ENCODE measurements around the gene NFASC.

DNA sequence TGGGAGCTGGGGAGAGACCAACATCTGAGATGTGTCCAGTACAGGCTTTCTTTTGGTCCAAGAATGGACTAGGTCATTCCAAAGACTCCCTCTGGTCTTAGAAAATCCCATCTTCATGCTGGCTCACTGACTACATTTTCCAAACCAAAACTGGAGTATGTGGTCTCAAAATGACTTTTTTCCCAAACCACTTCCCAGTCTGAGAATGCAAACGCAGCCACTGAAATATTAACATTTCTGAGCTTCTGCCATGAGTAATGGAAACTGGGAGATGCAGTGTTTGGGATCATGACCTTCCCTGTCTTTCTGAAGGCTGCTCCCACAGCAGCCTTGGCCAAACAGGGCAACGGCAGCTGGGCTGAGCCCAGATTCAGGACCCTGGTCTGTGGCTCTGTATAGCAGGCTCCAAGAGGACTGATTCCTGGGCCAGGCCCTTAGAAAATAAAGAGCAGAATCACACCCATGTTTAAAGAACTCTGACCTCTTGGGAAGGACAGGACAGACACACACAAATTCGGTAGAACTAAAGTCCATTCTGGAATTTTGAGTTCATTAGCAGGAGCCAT, 110.3 kb downstream of the NFASC start:
- no peak for TF ChIP-seq ZNF184 (tag by site-specific recombination; IDR thresholded peaks at IDR 0.05)
- TF ChIP-seq, protein P1, sequence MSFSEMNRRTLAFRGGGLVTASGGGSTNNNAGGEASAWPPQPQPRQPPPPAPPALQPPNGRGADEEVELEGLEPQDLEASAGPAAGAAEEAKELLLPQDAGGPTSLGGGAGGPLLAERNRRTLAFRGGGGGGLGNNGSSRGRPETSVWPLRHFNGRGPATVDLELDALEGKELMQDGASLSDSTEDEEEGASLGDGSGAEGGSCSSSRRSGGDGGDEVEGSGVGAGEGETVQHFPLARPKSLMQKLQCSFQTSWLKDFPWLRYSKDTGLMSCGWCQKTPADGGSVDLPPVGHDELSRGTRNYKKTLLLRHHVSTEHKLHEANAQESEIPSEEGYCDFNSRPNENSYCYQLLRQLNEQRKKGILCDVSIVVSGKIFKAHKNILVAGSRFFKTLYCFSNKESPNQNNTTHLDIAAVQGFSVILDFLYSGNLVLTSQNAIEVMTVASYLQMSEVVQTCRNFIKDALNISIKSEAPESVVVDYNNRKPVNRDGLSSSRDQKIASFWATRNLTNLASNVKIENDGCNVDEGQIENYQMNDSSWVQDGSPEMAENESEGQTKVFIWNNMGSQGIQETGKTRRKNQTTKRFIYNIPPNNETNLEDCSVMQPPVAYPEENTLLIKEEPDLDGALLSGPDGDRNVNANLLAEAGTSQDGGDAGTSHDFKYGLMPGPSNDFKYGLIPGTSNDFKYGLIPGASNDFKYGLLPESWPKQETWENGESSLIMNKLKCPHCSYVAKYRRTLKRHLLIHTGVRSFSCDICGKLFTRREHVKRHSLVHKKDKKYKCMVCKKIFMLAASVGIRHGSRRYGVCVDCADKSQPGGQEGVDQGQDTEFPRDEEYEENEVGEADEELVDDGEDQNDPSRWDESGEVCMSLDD (tag by site-specific recombination; IDR thresholded peaks at IDR 0.05) = no peak
- TF ChIP-seq OVOL3 (tag by site-specific recombination; IDR thresholded peaks at IDR 0.05) = no peak
- no peak for TF ChIP-seq ZNF555 (tag by site-specific recombination; conservative IDR thresholded peaks at IDR 0.05)
- TF ChIP-seq, protein P2, sequence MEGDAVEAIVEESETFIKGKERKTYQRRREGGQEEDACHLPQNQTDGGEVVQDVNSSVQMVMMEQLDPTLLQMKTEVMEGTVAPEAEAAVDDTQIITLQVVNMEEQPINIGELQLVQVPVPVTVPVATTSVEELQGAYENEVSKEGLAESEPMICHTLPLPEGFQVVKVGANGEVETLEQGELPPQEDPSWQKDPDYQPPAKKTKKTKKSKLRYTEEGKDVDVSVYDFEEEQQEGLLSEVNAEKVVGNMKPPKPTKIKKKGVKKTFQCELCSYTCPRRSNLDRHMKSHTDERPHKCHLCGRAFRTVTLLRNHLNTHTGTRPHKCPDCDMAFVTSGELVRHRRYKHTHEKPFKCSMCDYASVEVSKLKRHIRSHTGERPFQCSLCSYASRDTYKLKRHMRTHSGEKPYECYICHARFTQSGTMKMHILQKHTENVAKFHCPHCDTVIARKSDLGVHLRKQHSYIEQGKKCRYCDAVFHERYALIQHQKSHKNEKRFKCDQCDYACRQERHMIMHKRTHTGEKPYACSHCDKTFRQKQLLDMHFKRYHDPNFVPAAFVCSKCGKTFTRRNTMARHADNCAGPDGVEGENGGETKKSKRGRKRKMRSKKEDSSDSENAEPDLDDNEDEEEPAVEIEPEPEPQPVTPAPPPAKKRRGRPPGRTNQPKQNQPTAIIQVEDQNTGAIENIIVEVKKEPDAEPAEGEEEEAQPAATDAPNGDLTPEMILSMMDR (tag by site-specific recombination; IDR thresholded peaks at IDR 0.05) = no peak
- TF ChIP-seq ZBTB1 (tag by site-specific recombination; IDR thresholded peaks at IDR 0.05) = no peak
- no peak for TF ChIP-seq ZNF121 (tag by site-specific recombination; IDR thresholded peaks at IDR 0.05)
- no peak for TF ChIP-seq ZIC2 (tag by site-specific recombination; IDR thresholded peaks at IDR 0.05)
- no peak for TF ChIP-seq SP3 (tag by site-specific recombination; IDR thresholded peaks at IDR 0.05)
- TF ChIP-seq, protein P3, sequence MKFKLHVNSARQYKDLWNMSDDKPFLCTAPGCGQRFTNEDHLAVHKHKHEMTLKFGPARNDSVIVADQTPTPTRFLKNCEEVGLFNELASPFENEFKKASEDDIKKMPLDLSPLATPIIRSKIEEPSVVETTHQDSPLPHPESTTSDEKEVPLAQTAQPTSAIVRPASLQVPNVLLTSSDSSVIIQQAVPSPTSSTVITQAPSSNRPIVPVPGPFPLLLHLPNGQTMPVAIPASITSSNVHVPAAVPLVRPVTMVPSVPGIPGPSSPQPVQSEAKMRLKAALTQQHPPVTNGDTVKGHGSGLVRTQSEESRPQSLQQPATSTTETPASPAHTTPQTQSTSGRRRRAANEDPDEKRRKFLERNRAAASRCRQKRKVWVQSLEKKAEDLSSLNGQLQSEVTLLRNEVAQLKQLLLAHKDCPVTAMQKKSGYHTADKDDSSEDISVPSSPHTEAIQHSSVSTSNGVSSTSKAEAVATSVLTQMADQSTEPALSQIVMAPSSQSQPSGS (tag by site-specific recombination; IDR thresholded peaks at IDR 0.05; ENCODE audit: low read depth) = no peak
- TF ChIP-seq ZNF274 (IDR thresholded peaks at IDR 0.05; ENCODE audit: low read length) = no peak
- TF ChIP-seq ZNF274 (tag by site-specific recombination; IDR thresholded peaks at IDR 0.05; ENCODE audit: borderline replicate concordance) = no peak
- TF ChIP-seq ZNF791 (tag by site-specific recombination; IDR thresholded peaks at IDR 0.05) = no peak
